H9 (cell line): Measurements from ENCODE around the gene KY. TPM values are rescaled to one million over a fixed set of nuclear protein-coding genes. Genes with fewer than 3 reads are reported as not detected.

Source experiments
- DNase-seq: peaks from one replicate; pipeline ENCODE4 v3.0.0-alpha.2; 2017
- H2AFZ ChIP-seq: one replicate; pipeline ENCODE4 v1.6.1; 2013; ENCODE audit warnings: mild to moderate bottlenecking, low read length, control low read depth, moderate library complexity
- H2AK5ac ChIP-seq: 2 replicates; pipeline ENCODE4 v1.6.1; 2013; ENCODE audit warnings: low read length, control low read depth, mixed read lengths; ENCODE audit not compliant: insufficient read length
- H2BK120ac ChIP-seq: one replicate; pipeline ENCODE4 v1.6.1; 2013; ENCODE audit warnings: low read depth, mild to moderate bottlenecking, low read length, control low read depth, inconsistent platforms; ENCODE audit not compliant: poor library complexity, severe bottlenecking
- H2BK12ac ChIP-seq: 2 replicates; pipeline ENCODE4 v1.6.1; 2013; ENCODE audit warnings: low read length, control low read depth, mixed read lengths, low read depth; ENCODE audit not compliant: insufficient read length
- H2BK15ac ChIP-seq: 2 replicates; pipeline ENCODE4 v1.6.1; 2013; ENCODE audit warnings: low read depth, low read length, control low read depth
- H2BK20ac ChIP-seq: one replicate; pipeline ENCODE4 v1.6.1; 2013; ENCODE audit warnings: low read depth, mild to moderate bottlenecking, low read length, control low read depth, inconsistent platforms; ENCODE audit not compliant: poor library complexity, severe bottlenecking
- H2BK5ac ChIP-seq: 2 replicates; pipeline ENCODE4 v1.6.1; 2013; ENCODE audit warnings: low read length, control low read depth, mixed read lengths; ENCODE audit not compliant: insufficient read length
- H3K14ac ChIP-seq: 2 replicates; pipeline ENCODE4 v1.6.1; 2013; ENCODE audit warnings: low read length, control low read depth; ENCODE audit not compliant: insufficient read depth
- H3K18ac ChIP-seq: 2 replicates; pipeline ENCODE4 v1.6.1; 2013; ENCODE audit warnings: low read depth, mild to moderate bottlenecking, mixed read lengths, low read length, control low read depth; ENCODE audit not compliant: insufficient read length
- H3K23ac ChIP-seq: 2 replicates; pipeline ENCODE4 v1.6.1; 2013; ENCODE audit warnings: low read length, control low read depth, mixed read lengths, low read depth; ENCODE audit not compliant: insufficient read length
- H3K23me2 ChIP-seq: 2 replicates; pipeline ENCODE4 v1.6.1; 2013; ENCODE audit warnings: low read depth, mild to moderate bottlenecking, mixed read lengths, low read length, control low read depth; ENCODE audit not compliant: insufficient read length, poor library complexity, severe bottlenecking
- H3K27ac ChIP-seq: 2 replicates; pipeline ENCODE4 v1.5.1; 2013; ENCODE audit warnings: low read length, control low read depth, mixed read lengths, low read depth; ENCODE audit not compliant: insufficient read length
- H3K27me3 ChIP-seq: 2 replicates; pipeline ENCODE4 v1.6.1; 2013; ENCODE audit warnings: low read length, control low read depth, inconsistent platforms; ENCODE audit not compliant: insufficient read depth
- H3K4ac ChIP-seq: 2 replicates; pipeline ENCODE4 v1.6.1; 2013; ENCODE audit warnings: low read depth, mild to moderate bottlenecking, control low read depth, inconsistent platforms, low read length, moderate library complexity
- H3K4me1 ChIP-seq: 2 replicates; pipeline ENCODE4 v1.6.1; 2013; ENCODE audit warnings: low read length, control low read depth, inconsistent platforms; ENCODE audit not compliant: insufficient read depth
- H3K4me2 ChIP-seq: 2 replicates; pipeline ENCODE4 v1.6.1; 2013; ENCODE audit warnings: low read length, control low read depth, mixed read lengths; ENCODE audit not compliant: insufficient read length, insufficient read depth
- H3K56ac ChIP-seq: 2 replicates; pipeline ENCODE4 v1.6.1; 2013; ENCODE audit warnings: low read depth, mild to moderate bottlenecking, mixed read lengths, low read length, control low read depth; ENCODE audit not compliant: insufficient read length
- H3K79me1 ChIP-seq: 2 replicates; pipeline ENCODE4 v1.6.1; 2013; ENCODE audit warnings: low read depth, mild to moderate bottlenecking, moderate library complexity, low read length, control low read depth, inconsistent platforms; ENCODE audit not compliant: insufficient read depth, poor library complexity, severe bottlenecking
- H3K79me2 ChIP-seq: 2 replicates; pipeline ENCODE4 v1.6.1; 2013; ENCODE audit warnings: low read length, control low read depth, inconsistent platforms; ENCODE audit not compliant: insufficient read depth
- H3K9ac ChIP-seq: 2 replicates; pipeline ENCODE4 v1.6.1; 2013; ENCODE audit warnings: low read length, control low read depth, mixed read lengths; ENCODE audit not compliant: insufficient read length; ENCODE audit errors: extremely low read depth
- H3K9me3 ChIP-seq: one replicate; pipeline ENCODE4 v1.6.1; 2013; ENCODE audit warnings: low read depth, low read length, inconsistent platforms; ENCODE audit not compliant: control insufficient read depth
- H3T11ph ChIP-seq: one replicate; pipeline ENCODE4 v1.6.1; 2013; ENCODE audit warnings: mild to moderate bottlenecking, low read length, control low read depth, inconsistent platforms
- H4K20me1 ChIP-seq: one replicate; pipeline ENCODE4 v1.6.1; 2013; ENCODE audit not compliant: control insufficient read depth, insufficient read length, insufficient read depth
- H4K5ac ChIP-seq: 2 replicates; pipeline ENCODE4 v1.6.1; 2013; ENCODE audit warnings: low read depth, mild to moderate bottlenecking, mixed read lengths, low read length, control low read depth; ENCODE audit not compliant: insufficient read length
- H4K8ac ChIP-seq: replicated peaks from 2 replicates; pipeline ENCODE4 v1.6.1; 2013; ENCODE audit warnings: low read length, control low read depth, mixed read lengths, low read depth; ENCODE audit not compliant: insufficient read length
- H4K91ac ChIP-seq: 2 replicates; pipeline ENCODE4 v1.6.1; 2013; ENCODE audit warnings: low read depth, mild to moderate bottlenecking, moderate library complexity, mixed read lengths, low read length, control low read depth; ENCODE audit not compliant: insufficient read length
- H3K27ac Mint-ChIP-seq, 3 experiments: 2 replicates in 2 of 3; 3 replicates in 1 of 3; pipeline ENCODE4 v1.8.0; 2020 to 2021; ENCODE audit warnings: mixed read lengths in 3 of 3, mild to moderate bottlenecking in 1 of 3, moderate library complexity in 1 of 3
- H3K27me3 Mint-ChIP-seq: 2 replicates; pipeline ENCODE4 v1.8.0; 2021; ENCODE audit warnings: low read depth, mild to moderate bottlenecking, moderate library complexity, mixed read lengths
- H3K36me3 Mint-ChIP-seq, 3 experiments: 2 replicates in 2 of 3; 3 replicates in 1 of 3; pipeline ENCODE4 v1.8.0; 2020 to 2021; ENCODE audit warnings: low read depth in 3 of 3, mixed read lengths in 3 of 3; ENCODE audit not compliant: insufficient read depth in 1 of 3
- H3K4me1 Mint-ChIP-seq, 2 experiments: 2 replicates each; pipeline ENCODE4 v1.8.0; 2020; ENCODE audit warnings: mixed read lengths in 2 of 2
- H3K4me3 Mint-ChIP-seq, 2 experiments: 2 replicates in 1 of 2; 3 replicates in 1 of 2; pipeline ENCODE4 v1.8.0; 2020 to 2021; ENCODE audit warnings: mild to moderate bottlenecking in 2 of 2, mixed read lengths in 2 of 2, moderate library complexity in 1 of 2
- H3K9me3 Mint-ChIP-seq, 2 experiments: 2 replicates in 1 of 2; 3 replicates in 1 of 2; pipeline ENCODE4 v1.8.0; 2020; ENCODE audit warnings: mild to moderate bottlenecking in 2 of 2, mixed read lengths in 2 of 2, moderate library complexity in 1 of 2
- WGBS: extraction: QIAGEN DNeasy Blood & Tissue Kit; methylation state at CpG from one replicate; pipeline ENCODE4 v1.1.7; 2013; ENCODE audit warnings: missing lambda C conversion rate, low lambda C conversion rate, mixed read lengths; ENCODE audit not compliant: insufficient read length; ENCODE audit errors: extremely low coverage; 5-methylcytosine and 5-hydroxymethylcytosine counted together
- total RNA-seq: library from RNA; stranded (reverse); gene quantifications from 2 replicates; pipeline ENCODE4 v1.2.1, GENCODE V29; 2021
- TF ChIP-seq, protein P1 (sequence below): fragments of 200-600 bp; sonication (generic); conservative IDR thresholded peaks from 3 replicates; pipeline ENCODE4 v1.8.0; 2021; ENCODE audit warnings: antibody characterized with exemption, mild to moderate bottlenecking

Gene KY
- total RNA-seq, 1 experiment from 2014 or later, result not detected

DNA sequence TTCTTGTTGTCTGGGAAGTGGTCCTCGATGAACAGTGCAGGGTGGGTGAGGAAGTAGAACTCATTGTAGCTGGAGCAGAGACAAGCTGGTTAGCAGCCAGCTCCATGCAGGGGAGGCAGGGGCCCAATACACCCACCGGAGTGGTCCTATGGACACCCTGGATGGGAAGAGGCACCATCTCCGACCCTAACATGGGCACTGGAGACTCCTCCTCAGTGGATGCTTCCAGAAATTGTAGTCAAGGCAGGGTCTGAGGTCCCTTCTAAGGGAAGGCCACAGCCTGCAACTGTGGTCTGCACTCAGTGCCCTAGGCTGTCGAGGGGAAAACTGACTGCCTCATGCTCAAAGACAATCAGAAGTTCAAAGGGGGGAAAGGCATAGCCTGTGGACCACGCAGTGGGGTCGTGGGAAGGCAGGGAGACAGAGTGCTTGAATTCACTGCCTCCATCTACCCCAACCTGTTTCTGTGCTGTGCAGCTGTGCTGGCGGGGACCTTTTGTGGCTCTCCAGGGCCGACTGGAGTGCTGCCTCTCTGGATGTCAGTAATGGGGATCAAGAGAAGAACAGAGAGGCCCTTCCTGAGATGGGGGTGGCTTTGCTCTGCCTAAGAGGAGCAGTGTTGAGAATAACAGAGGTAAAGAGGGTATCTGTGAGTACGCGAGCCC lies 41.9 kb downstream of the KY start:
- DNase-seq, result no peak
- no peaks in the 10 kb centered on the region for H4K20me1 ChIP-seq
- no peak overlapping the region for H3K27ac Mint-ChIP-seq
- H4K91ac ChIP-seq, result no peak overlapping the region
- no peak overlapping the region for H2BK15ac ChIP-seq
- no peak overlapping the region for H3K4me2 ChIP-seq
- H3T11ph ChIP-seq, result no peak overlapping the region
- H3K9me3 Mint-ChIP-seq, result no peaks in the 10 kb centered on the region
- no peak overlapping the region for H3K4ac ChIP-seq
- no peak overlapping the region for H3K4me3 Mint-ChIP-seq
- H3K56ac ChIP-seq, result no peak overlapping the region
- H3K9ac ChIP-seq, result no peak overlapping the region
- H3K18ac ChIP-seq, result no peak overlapping the region
- H3K27me3 ChIP-seq, result no peaks in the 10 kb centered on the region
- TF ChIP-seq, protein P1, sequence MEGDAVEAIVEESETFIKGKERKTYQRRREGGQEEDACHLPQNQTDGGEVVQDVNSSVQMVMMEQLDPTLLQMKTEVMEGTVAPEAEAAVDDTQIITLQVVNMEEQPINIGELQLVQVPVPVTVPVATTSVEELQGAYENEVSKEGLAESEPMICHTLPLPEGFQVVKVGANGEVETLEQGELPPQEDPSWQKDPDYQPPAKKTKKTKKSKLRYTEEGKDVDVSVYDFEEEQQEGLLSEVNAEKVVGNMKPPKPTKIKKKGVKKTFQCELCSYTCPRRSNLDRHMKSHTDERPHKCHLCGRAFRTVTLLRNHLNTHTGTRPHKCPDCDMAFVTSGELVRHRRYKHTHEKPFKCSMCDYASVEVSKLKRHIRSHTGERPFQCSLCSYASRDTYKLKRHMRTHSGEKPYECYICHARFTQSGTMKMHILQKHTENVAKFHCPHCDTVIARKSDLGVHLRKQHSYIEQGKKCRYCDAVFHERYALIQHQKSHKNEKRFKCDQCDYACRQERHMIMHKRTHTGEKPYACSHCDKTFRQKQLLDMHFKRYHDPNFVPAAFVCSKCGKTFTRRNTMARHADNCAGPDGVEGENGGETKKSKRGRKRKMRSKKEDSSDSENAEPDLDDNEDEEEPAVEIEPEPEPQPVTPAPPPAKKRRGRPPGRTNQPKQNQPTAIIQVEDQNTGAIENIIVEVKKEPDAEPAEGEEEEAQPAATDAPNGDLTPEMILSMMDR, result no peak
- H2BK12ac ChIP-seq, result no peak overlapping the region
- no peak overlapping the region for H2AFZ ChIP-seq
- H3K79me1 ChIP-seq, result no peaks in the 10 kb centered on the region
- no peak overlapping the region for H2BK20ac ChIP-seq
- no peak overlapping the region; the same call in 1 of the 2 replicates for H3K14ac ChIP-seq
- no peak overlapping the region for H3K27ac ChIP-seq
- H4K5ac ChIP-seq, result no peak overlapping the region
- no peak overlapping the region for H2BK5ac ChIP-seq
- no peaks in the 10 kb centered on the region for H3K23me2 ChIP-seq
- H3K36me3 Mint-ChIP-seq, result no peaks in the 10 kb centered on the region; a peak in 1 of 7 replicates
- no peaks in the 10 kb centered on the region for H3K9me3 ChIP-seq
- no peak overlapping the region for H2AK5ac ChIP-seq
- no peak overlapping the region for H4K8ac ChIP-seq
- H3K4me1 ChIP-seq, result no peaks in the 10 kb centered on the region; the same call in 1 of the 2 replicates
- H3K23ac ChIP-seq, result no peak overlapping the region
- peaks cover 26% of the 10 kb centered on the region for H3K27me3 Mint-ChIP-seq
- H3K4me1 Mint-ChIP-seq, result peaks cover 0 to 4% of the 10 kb centered on the region in 2 experiments; a peak in 1 of 4 replicates
- no CpG with 5 or more reads among the region's 10 CpGs for WGBS
- H3K79me2 ChIP-seq, result no peaks in the 10 kb centered on the region
- no peak overlapping the region for H2BK120ac ChIP-seq
